Neural cell (in vitro differentiated cells): Measurements from ENCODE around the gene NOP14. TPM values are rescaled to one million over a fixed set of nuclear protein-coding genes. Genes with fewer than 3 reads are reported as not detected.

ENCODE experiments used
- H2AFZ ChIP-seq: fragments of 200-600, 300-800 bp; sonication (generic), shearing (Covaris generic); 2 replicates; pipeline ENCODE4 v1.6.0; 2014; ENCODE audit warnings: low read depth, mild to moderate bottlenecking, antibody characterized with exemption, low read length, moderate library complexity
- H3F3A ChIP-seq: fragments of 200-600 bp; shearing (Covaris generic); 2 replicates; pipeline ENCODE4 v1.6.1; 2016; ENCODE audit warnings: mild to moderate bottlenecking, moderate library complexity, mixed read lengths, antibody characterized with exemption, low read length; ENCODE audit not compliant: insufficient read depth, poor library complexity, severe bottlenecking
- H3K27ac ChIP-seq: fragments of 200-600, 300-800 bp; sonication (generic), shearing (Covaris generic); 2 replicates; pipeline ENCODE4 v1.5.1; 2014; ENCODE audit warnings: mild to moderate bottlenecking, low read length, moderate library complexity
- H3K27me3 ChIP-seq: fragments of 300-800, 200-600 bp; sonication (generic), shearing (Covaris generic); 2 replicates; pipeline ENCODE4 v1.6.0; 2014; ENCODE audit warnings: mild to moderate bottlenecking, low read depth, low read length, moderate library complexity; ENCODE audit not compliant: insufficient read depth
- H3K36me3 ChIP-seq: fragments of 300-800, 200-600 bp; sonication (generic), shearing (Covaris generic); 2 replicates; pipeline ENCODE4 v1.5.1; 2014; ENCODE audit warnings: mild to moderate bottlenecking, antibody characterized with exemption, low read length, moderate library complexity; ENCODE audit not compliant: insufficient read depth
- H3K4me2 ChIP-seq: fragments of 300-800, 200-600 bp; sonication (generic), shearing (Covaris generic); 2 replicates; pipeline ENCODE4 v1.6.0; 2014; ENCODE audit warnings: mild to moderate bottlenecking, low read length
- H3K4me3 ChIP-seq: fragments of 300-800, 200-600 bp; sonication (generic), shearing (Covaris generic); 2 replicates; pipeline ENCODE4 v1.5.1; 2014; ENCODE audit warnings: mild to moderate bottlenecking, low read length, moderate library complexity
- H3K79me2 ChIP-seq: fragments of 200-600 bp; shearing (Covaris generic); replicated peaks from 2 replicates; pipeline ENCODE4 v1.6.0; 2014; ENCODE audit warnings: mild to moderate bottlenecking, low read length, moderate library complexity; ENCODE audit not compliant: insufficient read depth
- H3K9ac ChIP-seq: fragments of 300-800, 200-600 bp; sonication (generic), shearing (Covaris generic); 2 replicates; pipeline ENCODE4 v1.6.1; 2016; ENCODE audit warnings: mild to moderate bottlenecking, low read length, mixed read lengths
- H3K9me2 ChIP-seq: fragments of 200-600 bp; shearing (Covaris generic); 2 replicates; pipeline ENCODE4 v1.6.1; 2016; ENCODE audit warnings: mild to moderate bottlenecking, low read length, mixed read lengths; ENCODE audit not compliant: insufficient read depth
- H3K9me3 ChIP-seq: fragments of 200-600, 300-800 bp; sonication (generic), shearing (Covaris generic); 2 replicates; pipeline ENCODE4 v1.6.1; 2016; ENCODE audit warnings: mild to moderate bottlenecking, mixed run types, low read length, moderate library complexity, mixed read lengths
- H4K20me1 ChIP-seq: fragments of 200-600 bp; shearing (Covaris generic); 2 replicates; pipeline ENCODE4 v1.6.1; 2016; ENCODE audit warnings: mild to moderate bottlenecking, mixed run types; ENCODE audit not compliant: insufficient read depth
- EP300 ChIP-seq: fragments of 450-650 bp; conservative IDR thresholded peaks from 2 replicates; pipeline ENCODE4 v1.6.1; 2014; ENCODE audit warnings: antibody characterized with exemption, mild to moderate bottlenecking, moderate library complexity; ENCODE audit not compliant: poor library complexity, severe bottlenecking
- EZH2 ChIP-seq: fragments of 200-600, 300-800 bp; shearing (Covaris generic), sonication (generic); IDR thresholded peaks from 2 replicates; pipeline ENCODE4 v1.6.1; 2014; ENCODE audit warnings: antibody characterized with exemption, low read length, borderline replicate concordance, mild to moderate bottlenecking; ENCODE audit not compliant: insufficient read depth, poor library complexity, severe bottlenecking
- MXI1 ChIP-seq: fragments of 450-650 bp; conservative IDR thresholded peaks from 2 replicates; pipeline ENCODE4 v1.6.1; 2014; ENCODE audit warnings: antibody characterized with exemption, mild to moderate bottlenecking; ENCODE audit not compliant: poor library complexity, severe bottlenecking
- POLR2AphosphoS5 ChIP-seq: IDR thresholded peaks from 2 replicates; pipeline ENCODE4 v1.6.1; 2012
- RAD21 ChIP-seq: fragments of 450-650 bp; conservative IDR thresholded peaks from 2 replicates; pipeline ENCODE4 v1.6.1; 2014; ENCODE audit warnings: antibody characterized with exemption, mild to moderate bottlenecking, moderate library complexity
- SMC3 ChIP-seq: fragments of 450-650 bp; conservative IDR thresholded peaks from 2 replicates; pipeline ENCODE4 v1.6.1; 2014; ENCODE audit warnings: antibody characterized with exemption, mild to moderate bottlenecking, moderate library complexity; ENCODE audit not compliant: poor library complexity
- TAF1 ChIP-seq: IDR thresholded peaks from 2 replicates; pipeline ENCODE4 v1.6.1; 2012; ENCODE audit warnings: low read depth
- polyA plus RNA-seq: library from polyadenylated mRNA; depleted of rRNA; stranded (reverse); fragments of >200 nt; gene quantifications from 2 replicates; pipeline ENCODE4 v1.2.3, GENCODE V29; 2014
- TF ChIP-seq, protein P1 (sequence below): IDR thresholded peaks from 2 replicates; pipeline ENCODE4 v1.6.1; 2012; ENCODE audit warnings: borderline replicate concordance
- TF ChIP-seq, protein P2 (sequence below): fragments of 450-650 bp; IDR thresholded peaks from 2 replicates; pipeline ENCODE4 v1.5.1; 2014; ENCODE audit warnings: antibody characterized with exemption, mild to moderate bottlenecking, moderate library complexity; ENCODE audit not compliant: poor library complexity, severe bottlenecking

The NOP14 gene
- polyA plus RNA-seq, 1 donor from 2014 or later, result 6.3 TPM

DNA sequence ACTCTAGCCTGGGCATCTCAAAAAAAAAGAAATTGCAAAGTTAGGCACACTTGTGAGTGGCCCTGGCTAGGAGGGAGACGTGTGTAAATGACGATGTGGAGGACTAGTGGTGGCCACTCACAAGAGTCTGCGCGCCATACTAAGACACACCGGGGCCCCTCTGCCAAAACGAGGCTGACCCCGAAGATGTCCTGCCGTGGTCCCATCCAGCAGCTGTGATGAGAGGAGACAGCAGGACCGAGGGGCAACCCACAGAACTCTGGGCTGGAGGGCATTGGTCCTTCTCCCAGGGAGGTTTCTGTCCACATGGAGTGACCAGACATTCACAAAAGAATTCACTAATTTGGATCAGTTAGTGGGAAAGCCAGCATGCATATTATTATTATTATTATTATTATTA lies 47.4 kb downstream of the NOP14 start:
- Histone ChIP-seq H3K9ac (no peak overlapping the region), H3K36me3 (peaks cover 2% of the 10 kb centered on the region)

DNA sequence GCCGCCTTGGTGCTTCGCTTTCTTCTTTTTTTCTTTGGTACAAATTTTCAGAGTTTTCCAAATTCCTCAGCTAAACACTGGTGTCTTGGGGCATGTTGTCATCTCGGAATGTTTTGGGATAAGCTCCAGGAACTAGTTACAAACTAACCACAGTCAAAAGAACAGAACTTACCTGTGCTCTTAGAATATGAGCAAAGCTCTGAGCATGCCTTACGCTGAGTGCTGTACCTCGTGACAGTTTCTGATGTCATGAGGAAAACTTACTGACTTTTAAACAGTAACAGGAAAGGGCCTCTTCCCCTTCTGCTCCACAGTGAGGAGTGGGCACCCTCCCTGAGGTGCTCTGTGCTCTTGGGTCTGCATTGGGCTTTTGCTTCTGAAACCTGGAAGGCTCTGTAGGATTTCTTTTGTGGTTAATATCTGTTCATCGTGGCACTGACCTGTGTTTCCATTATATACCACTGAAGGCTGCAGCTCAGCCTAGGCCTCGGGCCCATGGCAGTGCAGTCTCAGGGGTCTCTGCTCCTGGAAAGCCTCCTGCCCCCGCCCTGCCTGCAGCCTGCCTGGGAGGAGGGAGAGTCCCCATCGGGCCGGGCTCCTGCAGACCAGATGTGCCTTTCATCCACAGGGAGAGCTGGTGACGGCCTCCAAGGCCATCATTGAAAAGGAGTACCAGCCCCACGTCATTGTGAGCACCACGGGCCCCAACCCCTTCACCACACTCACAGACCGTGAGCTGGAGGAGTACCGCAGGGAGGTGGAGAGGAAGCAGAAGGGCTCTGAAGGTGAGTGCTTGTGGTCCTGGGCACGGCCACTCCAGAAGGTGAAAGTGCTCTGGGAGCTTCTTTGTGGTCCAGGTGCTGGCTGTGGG lies 48.7 kb downstream of the NOP14 start:
- TF ChIP-seq, protein P1, sequence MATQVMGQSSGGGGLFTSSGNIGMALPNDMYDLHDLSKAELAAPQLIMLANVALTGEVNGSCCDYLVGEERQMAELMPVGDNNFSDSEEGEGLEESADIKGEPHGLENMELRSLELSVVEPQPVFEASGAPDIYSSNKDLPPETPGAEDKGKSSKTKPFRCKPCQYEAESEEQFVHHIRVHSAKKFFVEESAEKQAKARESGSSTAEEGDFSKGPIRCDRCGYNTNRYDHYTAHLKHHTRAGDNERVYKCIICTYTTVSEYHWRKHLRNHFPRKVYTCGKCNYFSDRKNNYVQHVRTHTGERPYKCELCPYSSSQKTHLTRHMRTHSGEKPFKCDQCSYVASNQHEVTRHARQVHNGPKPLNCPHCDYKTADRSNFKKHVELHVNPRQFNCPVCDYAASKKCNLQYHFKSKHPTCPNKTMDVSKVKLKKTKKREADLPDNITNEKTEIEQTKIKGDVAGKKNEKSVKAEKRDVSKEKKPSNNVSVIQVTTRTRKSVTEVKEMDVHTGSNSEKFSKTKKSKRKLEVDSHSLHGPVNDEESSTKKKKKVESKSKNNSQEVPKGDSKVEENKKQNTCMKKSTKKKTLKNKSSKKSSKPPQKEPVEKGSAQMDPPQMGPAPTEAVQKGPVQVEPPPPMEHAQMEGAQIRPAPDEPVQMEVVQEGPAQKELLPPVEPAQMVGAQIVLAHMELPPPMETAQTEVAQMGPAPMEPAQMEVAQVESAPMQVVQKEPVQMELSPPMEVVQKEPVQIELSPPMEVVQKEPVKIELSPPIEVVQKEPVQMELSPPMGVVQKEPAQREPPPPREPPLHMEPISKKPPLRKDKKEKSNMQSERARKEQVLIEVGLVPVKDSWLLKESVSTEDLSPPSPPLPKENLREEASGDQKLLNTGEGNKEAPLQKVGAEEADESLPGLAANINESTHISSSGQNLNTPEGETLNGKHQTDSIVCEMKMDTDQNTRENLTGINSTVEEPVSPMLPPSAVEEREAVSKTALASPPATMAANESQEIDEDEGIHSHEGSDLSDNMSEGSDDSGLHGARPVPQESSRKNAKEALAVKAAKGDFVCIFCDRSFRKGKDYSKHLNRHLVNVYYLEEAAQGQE, result no peak
- no peak for TF ChIP-seq POLR2AphosphoS5
- TF ChIP-seq MXI1, result no peak
- no peak for TF ChIP-seq RAD21
- no peak for TF ChIP-seq EZH2
- no peak for TF ChIP-seq TAF1
- no peak for TF ChIP-seq EP300
- TF ChIP-seq SMC3, result no peak
- TF ChIP-seq, protein P2, sequence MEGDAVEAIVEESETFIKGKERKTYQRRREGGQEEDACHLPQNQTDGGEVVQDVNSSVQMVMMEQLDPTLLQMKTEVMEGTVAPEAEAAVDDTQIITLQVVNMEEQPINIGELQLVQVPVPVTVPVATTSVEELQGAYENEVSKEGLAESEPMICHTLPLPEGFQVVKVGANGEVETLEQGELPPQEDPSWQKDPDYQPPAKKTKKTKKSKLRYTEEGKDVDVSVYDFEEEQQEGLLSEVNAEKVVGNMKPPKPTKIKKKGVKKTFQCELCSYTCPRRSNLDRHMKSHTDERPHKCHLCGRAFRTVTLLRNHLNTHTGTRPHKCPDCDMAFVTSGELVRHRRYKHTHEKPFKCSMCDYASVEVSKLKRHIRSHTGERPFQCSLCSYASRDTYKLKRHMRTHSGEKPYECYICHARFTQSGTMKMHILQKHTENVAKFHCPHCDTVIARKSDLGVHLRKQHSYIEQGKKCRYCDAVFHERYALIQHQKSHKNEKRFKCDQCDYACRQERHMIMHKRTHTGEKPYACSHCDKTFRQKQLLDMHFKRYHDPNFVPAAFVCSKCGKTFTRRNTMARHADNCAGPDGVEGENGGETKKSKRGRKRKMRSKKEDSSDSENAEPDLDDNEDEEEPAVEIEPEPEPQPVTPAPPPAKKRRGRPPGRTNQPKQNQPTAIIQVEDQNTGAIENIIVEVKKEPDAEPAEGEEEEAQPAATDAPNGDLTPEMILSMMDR, result no peak
- Histone ChIP-seq H3K79me2 (no peaks in the 10 kb centered on the region), H3K9me2 (no peaks in the 10 kb centered on the region), H3K27ac (no peak overlapping the region), H3K36me3 (peaks cover 11% of the 10 kb centered on the region), H3K9ac (no peak overlapping the region), H3K27me3 (no peaks in the 10 kb centered on the region), H3K4me2 (no peak overlapping the region), H3K4me3 (no peak overlapping the region), H2AFZ (no peak overlapping the region), H4K20me1 (no peaks in the 10 kb centered on the region), H3K9me3 (no peaks in the 10 kb centered on the region), H3F3A (no peaks in the 10 kb centered on the region)

More for the DNA sequence above, 47.4 kb downstream of the NOP14 start:
- Histone ChIP-seq H3K9me3 (no peaks in the 10 kb centered on the region), H3K9me2 (no peaks in the 10 kb centered on the region), H3K79me2 (no peaks in the 10 kb centered on the region), H3K4me2 (no peak overlapping the region), H4K20me1 (no peaks in the 10 kb centered on the region), H3K27me3 (no peaks in the 10 kb centered on the region), H2AFZ (no peak overlapping the region), H3F3A (no peaks in the 10 kb centered on the region), H3K4me3 (no peak overlapping the region), H3K27ac (no peak overlapping the region)
- TF ChIP-seq, protein P2, result no peak
- TF ChIP-seq SMC3 (no peak), TAF1 (no peak)
- TF ChIP-seq, protein P1, result no peak
